ENCODE measurements around the gene RAET1E. TPM values are rescaled to one million over a fixed set of nuclear protein-coding genes. Genes with fewer than 3 reads are reported as not detected.

The RAET1E gene
- total and polyA plus RNA-seq, 2 experiments from 2014 or later: not detected

GRCh38 chr6:149859938-149860337 lies 38.0 kb downstream of the RAET1E start:
- no peak overlapping the region for H3K27ac Mint-ChIP-seq
- Histone ChIP-seq H3K36me3 (ENCODE audit: insufficient read depth) (no peaks in the 10 kb centered on the region), H3K27ac (ENCODE audit: low read depth) (no peak overlapping the region), H3F3A (replicated peaks; ENCODE audit: low read depth) (0 out of 2 replicates have a peak, but pooled peaks cover 6% of the 10 kb centered on the region), H3K4me2 (no peak overlapping the region), H3K4me3 (no peak overlapping the region), H2AFZ (no peak overlapping the region), H4K20me1 (replicated peaks; ENCODE audit: insufficient read depth) (0 out of 2 replicates have a peak, but pooled peaks cover 19% of the 10 kb centered on the region), H3K9me2 (ENCODE audit: insufficient read depth) (no peaks in the 10 kb centered on the region), H3K4me1 (ENCODE audit: insufficient read depth) (peaks cover 30% of the 10 kb centered on the region), H3K79me2 (replicated peaks; ENCODE audit: insufficient read depth) (peaks cover 19% of the 10 kb centered on the region), H3K27me3 (ENCODE audit: insufficient read depth) (peaks cover 17% of the 10 kb centered on the region)
- DNase-seq (ENCODE audit: low spot score) (no peak), ATAC-seq (no peak)
- no peaks in the 10 kb centered on the region for H3K36me3 Mint-ChIP-seq (ENCODE audit: low read depth)
- no peaks in the 10 kb centered on the region for H3K9me3 Mint-ChIP-seq
- H3K27me3 Mint-ChIP-seq (ENCODE audit: insufficient read depth, low read depth, poor library complexity): peaks cover 18% of the 10 kb centered on the region
- peaks cover 56% of the 10 kb centered on the region for H3K4me1 Mint-ChIP-seq
- H3K4me3 Mint-ChIP-seq: no peak overlapping the region
- TF ChIP-seq EZH2 (IDR thresholded peaks at IDR 0.05; ENCODE audit: low read depth, unreplicated experiment) (no peak), STAT1 (IDR thresholded peaks at IDR 0.05; ENCODE audit: unreplicated experiment) (no peak), NANOG (IDR thresholded peaks at IDR 0.05; ENCODE audit: borderline replicate concordance) (no peak), ETS1 (IDR thresholded peaks at IDR 0.05) (no peak), EZH2phosphoT487 (IDR thresholded peaks at IDR 0.05; ENCODE audit: unreplicated experiment) (no peak), JUNB (IDR thresholded peaks at IDR 0.05; ENCODE audit: unreplicated experiment) (no peak), ZNF331 (CRISPR knock-in tag; IDR thresholded peaks at IDR 0.05; ENCODE audit: low read depth) (no peak), CREB1 (CRISPR knock-in tag; IDR thresholded peaks at IDR 0.05; ENCODE audit: low read depth) (no peak), POLR2AphosphoS5 (IDR thresholded peaks at IDR 0.05; ENCODE audit: low read depth) (no peak), ZNF114 (CRISPR knock-in tag; IDR thresholded peaks at IDR 0.05) (no peak)
- TF ChIP-seq, protein P1, sequence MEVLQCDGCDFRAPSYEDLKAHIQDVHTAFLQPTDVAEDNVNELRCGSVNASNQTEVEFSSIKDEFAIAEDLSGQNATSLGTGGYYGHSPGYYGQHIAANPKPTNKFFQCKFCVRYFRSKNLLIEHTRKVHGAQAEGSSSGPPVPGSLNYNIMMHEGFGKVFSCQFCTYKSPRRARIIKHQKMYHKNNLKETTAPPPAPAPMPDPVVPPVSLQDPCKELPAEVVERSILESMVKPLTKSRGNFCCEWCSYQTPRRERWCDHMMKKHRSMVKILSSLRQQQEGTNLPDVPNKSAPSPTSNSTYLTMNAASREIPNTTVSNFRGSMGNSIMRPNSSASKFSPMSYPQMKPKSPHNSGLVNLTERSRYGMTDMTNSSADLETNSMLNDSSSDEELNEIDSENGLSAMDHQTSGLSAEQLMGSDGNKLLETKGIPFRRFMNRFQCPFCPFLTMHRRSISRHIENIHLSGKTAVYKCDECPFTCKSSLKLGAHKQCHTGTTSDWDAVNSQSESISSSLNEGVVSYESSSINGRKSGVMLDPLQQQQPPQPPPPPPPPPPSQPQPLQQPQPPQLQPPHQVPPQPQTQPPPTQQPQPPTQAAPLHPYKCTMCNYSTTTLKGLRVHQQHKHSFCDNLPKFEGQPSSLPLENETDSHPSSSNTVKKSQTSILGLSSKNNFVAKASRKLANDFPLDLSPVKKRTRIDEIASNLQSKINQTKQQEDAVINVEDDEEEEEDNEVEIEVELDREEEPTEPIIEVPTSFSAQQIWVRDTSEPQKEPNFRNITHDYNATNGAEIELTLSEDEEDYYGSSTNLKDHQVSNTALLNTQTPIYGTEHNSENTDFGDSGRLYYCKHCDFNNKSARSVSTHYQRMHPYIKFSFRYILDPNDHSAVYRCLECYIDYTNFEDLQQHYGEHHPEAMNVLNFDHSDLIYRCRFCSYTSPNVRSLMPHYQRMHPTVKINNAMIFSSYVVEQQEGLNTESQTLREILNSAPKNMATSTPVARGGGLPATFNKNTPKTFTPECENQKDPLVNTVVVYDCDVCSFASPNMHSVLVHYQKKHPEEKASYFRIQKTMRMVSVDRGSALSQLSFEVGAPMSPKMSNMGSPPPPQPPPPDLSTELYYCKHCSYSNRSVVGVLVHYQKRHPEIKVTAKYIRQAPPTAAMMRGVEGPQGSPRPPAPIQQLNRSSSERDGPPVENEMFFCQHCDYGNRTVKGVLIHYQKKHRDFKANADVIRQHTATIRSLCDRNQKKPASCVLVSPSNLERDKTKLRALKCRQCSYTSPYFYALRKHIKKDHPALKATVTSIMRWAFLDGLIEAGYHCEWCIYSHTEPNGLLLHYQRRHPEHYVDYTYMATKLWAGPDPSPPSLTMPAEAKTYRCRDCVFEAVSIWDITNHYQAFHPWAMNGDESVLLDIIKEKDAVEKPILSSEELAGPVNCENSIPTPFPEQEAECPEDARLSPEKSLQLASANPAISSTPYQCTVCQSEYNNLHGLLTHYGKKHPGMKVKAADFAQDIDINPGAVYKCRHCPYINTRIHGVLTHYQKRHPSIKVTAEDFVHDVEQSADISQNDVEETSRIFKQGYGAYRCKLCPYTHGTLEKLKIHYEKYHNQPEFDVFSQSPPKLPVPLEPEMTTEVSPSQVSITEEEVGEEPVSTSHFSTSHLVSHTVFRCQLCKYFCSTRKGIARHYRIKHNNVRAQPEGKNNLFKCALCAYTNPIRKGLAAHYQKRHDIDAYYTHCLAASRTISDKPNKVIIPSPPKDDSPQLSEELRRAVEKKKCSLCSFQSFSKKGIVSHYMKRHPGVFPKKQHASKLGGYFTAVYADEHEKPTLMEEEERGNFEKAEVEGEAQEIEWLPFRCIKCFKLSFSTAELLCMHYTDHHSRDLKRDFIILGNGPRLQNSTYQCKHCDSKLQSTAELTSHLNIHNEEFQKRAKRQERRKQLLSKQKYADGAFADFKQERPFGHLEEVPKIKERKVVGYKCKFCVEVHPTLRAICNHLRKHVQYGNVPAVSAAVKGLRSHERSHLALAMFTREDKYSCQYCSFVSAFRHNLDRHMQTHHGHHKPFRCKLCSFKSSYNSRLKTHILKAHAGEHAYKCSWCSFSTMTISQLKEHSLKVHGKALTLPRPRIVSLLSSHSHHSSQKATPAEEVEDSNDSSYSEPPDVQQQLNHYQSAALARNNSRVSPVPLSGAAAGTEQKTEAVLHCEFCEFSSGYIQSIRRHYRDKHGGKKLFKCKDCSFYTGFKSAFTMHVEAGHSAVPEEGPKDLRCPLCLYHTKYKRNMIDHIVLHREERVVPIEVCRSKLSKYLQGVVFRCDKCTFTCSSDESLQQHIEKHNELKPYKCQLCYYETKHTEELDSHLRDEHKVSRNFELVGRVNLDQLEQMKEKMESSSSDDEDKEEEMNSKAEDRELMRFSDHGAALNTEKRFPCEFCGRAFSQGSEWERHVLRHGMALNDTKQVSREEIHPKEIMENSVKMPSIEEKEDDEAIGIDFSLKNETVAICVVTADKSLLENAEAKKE (CRISPR knock-in tag; IDR thresholded peaks at IDR 0.05): no peak
- TF ChIP-seq, protein P2, sequence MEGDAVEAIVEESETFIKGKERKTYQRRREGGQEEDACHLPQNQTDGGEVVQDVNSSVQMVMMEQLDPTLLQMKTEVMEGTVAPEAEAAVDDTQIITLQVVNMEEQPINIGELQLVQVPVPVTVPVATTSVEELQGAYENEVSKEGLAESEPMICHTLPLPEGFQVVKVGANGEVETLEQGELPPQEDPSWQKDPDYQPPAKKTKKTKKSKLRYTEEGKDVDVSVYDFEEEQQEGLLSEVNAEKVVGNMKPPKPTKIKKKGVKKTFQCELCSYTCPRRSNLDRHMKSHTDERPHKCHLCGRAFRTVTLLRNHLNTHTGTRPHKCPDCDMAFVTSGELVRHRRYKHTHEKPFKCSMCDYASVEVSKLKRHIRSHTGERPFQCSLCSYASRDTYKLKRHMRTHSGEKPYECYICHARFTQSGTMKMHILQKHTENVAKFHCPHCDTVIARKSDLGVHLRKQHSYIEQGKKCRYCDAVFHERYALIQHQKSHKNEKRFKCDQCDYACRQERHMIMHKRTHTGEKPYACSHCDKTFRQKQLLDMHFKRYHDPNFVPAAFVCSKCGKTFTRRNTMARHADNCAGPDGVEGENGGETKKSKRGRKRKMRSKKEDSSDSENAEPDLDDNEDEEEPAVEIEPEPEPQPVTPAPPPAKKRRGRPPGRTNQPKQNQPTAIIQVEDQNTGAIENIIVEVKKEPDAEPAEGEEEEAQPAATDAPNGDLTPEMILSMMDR (conservative IDR thresholded peaks at IDR 0.05; ENCODE audit: low read depth in 2 of 2): no peak
- TF ChIP-seq, protein P3, sequence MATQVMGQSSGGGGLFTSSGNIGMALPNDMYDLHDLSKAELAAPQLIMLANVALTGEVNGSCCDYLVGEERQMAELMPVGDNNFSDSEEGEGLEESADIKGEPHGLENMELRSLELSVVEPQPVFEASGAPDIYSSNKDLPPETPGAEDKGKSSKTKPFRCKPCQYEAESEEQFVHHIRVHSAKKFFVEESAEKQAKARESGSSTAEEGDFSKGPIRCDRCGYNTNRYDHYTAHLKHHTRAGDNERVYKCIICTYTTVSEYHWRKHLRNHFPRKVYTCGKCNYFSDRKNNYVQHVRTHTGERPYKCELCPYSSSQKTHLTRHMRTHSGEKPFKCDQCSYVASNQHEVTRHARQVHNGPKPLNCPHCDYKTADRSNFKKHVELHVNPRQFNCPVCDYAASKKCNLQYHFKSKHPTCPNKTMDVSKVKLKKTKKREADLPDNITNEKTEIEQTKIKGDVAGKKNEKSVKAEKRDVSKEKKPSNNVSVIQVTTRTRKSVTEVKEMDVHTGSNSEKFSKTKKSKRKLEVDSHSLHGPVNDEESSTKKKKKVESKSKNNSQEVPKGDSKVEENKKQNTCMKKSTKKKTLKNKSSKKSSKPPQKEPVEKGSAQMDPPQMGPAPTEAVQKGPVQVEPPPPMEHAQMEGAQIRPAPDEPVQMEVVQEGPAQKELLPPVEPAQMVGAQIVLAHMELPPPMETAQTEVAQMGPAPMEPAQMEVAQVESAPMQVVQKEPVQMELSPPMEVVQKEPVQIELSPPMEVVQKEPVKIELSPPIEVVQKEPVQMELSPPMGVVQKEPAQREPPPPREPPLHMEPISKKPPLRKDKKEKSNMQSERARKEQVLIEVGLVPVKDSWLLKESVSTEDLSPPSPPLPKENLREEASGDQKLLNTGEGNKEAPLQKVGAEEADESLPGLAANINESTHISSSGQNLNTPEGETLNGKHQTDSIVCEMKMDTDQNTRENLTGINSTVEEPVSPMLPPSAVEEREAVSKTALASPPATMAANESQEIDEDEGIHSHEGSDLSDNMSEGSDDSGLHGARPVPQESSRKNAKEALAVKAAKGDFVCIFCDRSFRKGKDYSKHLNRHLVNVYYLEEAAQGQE (IDR thresholded peaks at IDR 0.05; ENCODE audit: unreplicated experiment): no peak
